Endothelial cell of umbilical vein (primary cell): ENCODE measurements around the gene OR10J5. TPM values are rescaled to one million over a fixed set of nuclear protein-coding genes. Genes with fewer than 3 reads are reported as not detected.

Experiments used
- BruUV-seq: library from RNA; stranded (reverse); fragments of 400-500 nt; replicated peaks from 2 replicates; lab custom pipeline; 2021; lab: Mats Ljungman, UMichigan
- CTCF ChIA-PET: fragments of 300-600, 350-600 bp; sonication (Branson Sonifier 250); formaldehyde crosslinking; loops from one replicate; lab custom pipeline; 2021; ENCODE audit warnings: antibody characterized with exemption, inconsistent platforms; lab: Charles Lee
- POLR2A ChIA-PET: fragments of 300-600, 350-600 bp; sonication (Branson Sonifier 250); formaldehyde crosslinking; loops from one replicate; lab custom pipeline; 2021; ENCODE audit warnings: antibody characterized with exemption, inconsistent platforms; lab: Charles Lee
- DNase-seq: peaks from one replicate; pipeline ENCODE4 v3.0.0-alpha.2; 2011; ENCODE audit warnings: low read depth, low spot score
- FAIRE-seq: peaks from 2 replicates; lab custom pipeline; 2011; peaks lifted over from hg19 to GRCh38; lab: Jason Lieb, UNC
- H2AFZ ChIP-seq: 2 replicates; pipeline ENCODE4 v1.6.0; 2012; ENCODE audit warnings: low read depth, low read length, control low read depth, inconsistent platforms
- H3K27ac ChIP-seq: 2 replicates; pipeline ENCODE4 v1.5.1; 2011; ENCODE audit warnings: low read depth, mild to moderate bottlenecking, control low read depth, low read length, moderate library complexity; ENCODE audit not compliant: insufficient read depth
- H3K27me3 ChIP-seq, 2 experiments: 2 replicates each; pipeline versions ENCODE4 v1.6.0 to v1.6.1; 2011; ENCODE audit warnings: low read length in 2 of 2, mixed read lengths in 1 of 2; ENCODE audit not compliant: control insufficient read depth in 2 of 2, insufficient read depth in 2 of 2
- H3K36me3 ChIP-seq, 2 experiments: 2 replicates in 1 of 2; 3 replicates in 1 of 2; pipeline ENCODE4 v1.5.1; 2011; ENCODE audit warnings: low read length in 2 of 2, mild to moderate bottlenecking in 1 of 2, moderate library complexity in 1 of 2; ENCODE audit not compliant: control insufficient read depth in 2 of 2, insufficient read depth in 2 of 2; ENCODE audit errors: extremely low read depth in 1 of 2
- H3K4me1 ChIP-seq: 3 replicates; pipeline ENCODE4 v1.5.1; 2011; ENCODE audit warnings: mild to moderate bottlenecking, low read length; ENCODE audit not compliant: control insufficient read depth, insufficient read depth; ENCODE audit errors: extremely low read depth
- H3K4me2 ChIP-seq: 2 replicates; pipeline ENCODE4 v1.6.1; 2011; ENCODE audit warnings: low read length, control low read depth, mixed read lengths; ENCODE audit not compliant: insufficient read depth
- H3K4me3 ChIP-seq, 3 experiments: fragments of 200-600 bp in 1 of 3; sonication (generic), shearing (Covaris generic) in 1 of 3; replicated peaks in 1 of 3; 2 replicates each; pipeline ENCODE4 v1.5.1; 2011 to 2016; ENCODE audit warnings: control low read depth in 3 of 3, low read length in 3 of 3, mild to moderate bottlenecking in 2 of 3, inconsistent platforms in 1 of 3, low read depth in 1 of 3, moderate library complexity in 1 of 3; ENCODE audit not compliant: insufficient read depth in 1 of 3
- H3K79me2 ChIP-seq: 2 replicates; pipeline ENCODE4 v1.6.0; 2012; ENCODE audit warnings: low read length, inconsistent platforms; ENCODE audit not compliant: control insufficient read depth, insufficient read depth
- H3K9ac ChIP-seq: replicated peaks from 2 replicates; pipeline ENCODE3; 2011; ENCODE audit warnings: low read length, control low read depth; ENCODE audit not compliant: insufficient read depth; ENCODE audit errors: extremely low read depth
- H3K9me1 ChIP-seq: replicated peaks from 3 replicates; pipeline ENCODE4 v1.6.0; 2011; ENCODE audit warnings: mild to moderate bottlenecking, low read length; ENCODE audit not compliant: control insufficient read depth, insufficient read depth; ENCODE audit errors: extremely low read depth
- H3K9me3 ChIP-seq: replicated peaks from 2 replicates; pipeline ENCODE4 v1.5.1; 2012; ENCODE audit warnings: low read length, inconsistent platforms; ENCODE audit not compliant: control insufficient read depth, insufficient read depth
- H4K20me1 ChIP-seq: replicated peaks from 2 replicates; pipeline ENCODE3; 2011; ENCODE audit warnings: mild to moderate bottlenecking, low read length; ENCODE audit not compliant: control insufficient read depth, insufficient read depth; ENCODE audit errors: extremely low read depth
- CTCF ChIP-seq, 2 donors: IDR thresholded peaks; 1 replicate in 1 of 2; 2 replicates in 1 of 2; pipeline ENCODE4 v1.5.1; 2011; ENCODE audit warnings: low read length in 2 of 2, mild to moderate bottlenecking in 2 of 2, moderate library complexity in 2 of 2, control low read depth in 1 of 2, inconsistent platforms in 1 of 2, low read depth in 1 of 2; ENCODE audit not compliant: insufficient read depth in 1 of 2; ENCODE audit errors: extremely low read depth in 1 of 2
- FOS ChIP-seq: IDR thresholded peaks from 2 replicates; pipeline ENCODE4 v1.6.1; 2011; ENCODE audit warnings: mild to moderate bottlenecking, low read length, moderate library complexity, borderline replicate concordance; ENCODE audit not compliant: insufficient read depth
- GATA2 ChIP-seq: IDR thresholded peaks from 2 replicates; pipeline ENCODE4 v1.7.0; 2011; ENCODE audit warnings: low read depth, mild to moderate bottlenecking, moderate library complexity, mixed read lengths, low read length; ENCODE audit not compliant: insufficient read length, insufficient read depth
- POLR2AphosphoS5 ChIP-seq: IDR thresholded peaks from 2 replicates; pipeline ENCODE4 v1.6.1; 2012; ENCODE audit warnings: low read depth, mild to moderate bottlenecking, control low read depth, low read length, moderate library complexity; ENCODE audit not compliant: insufficient read depth
- dilution Hi-C: fragments of 300-500 bp; cut with MboI; formaldehyde crosslinking; loops from one replicate; pipeline ENCODE4 v1.15.0; 2019; ENCODE audit warnings: low sequenced_read_pairs; ENCODE audit not compliant: extremely low pct_ligation_motif_present
- intact Hi-C: fragments of 100-400 bp; cut with micrococcal nuclease; formaldehyde crosslinking; loops from one replicate; pipeline ENCODE4 v1.10.0; 2022
- polyA plus RNA-seq, 4 experiments: library from polyadenylated mRNA; depleted of rRNA in 3 of 4; stranded (reverse) in 3 of 4; unstranded in 1 of 4; fragments of >200 nt; gene quantifications; 2 replicates each; pipeline versions ENCODE4 v1.2.1 to v1.2.3, GENCODE V29; 2011 to 2012; ENCODE audit warnings: missing spikeins in 1 of 4
- total RNA-seq: library from RNA; stranded (reverse); gene quantifications from 2 replicates; pipeline ENCODE4 v1.2.3, GENCODE V29; 2021

The OR10J5 gene
- total and polyA plus RNA-seq, 2 donors (not counting 3 experiments of a cell fraction or from before 2014, with no cell fraction given), result not detected

DNA sequence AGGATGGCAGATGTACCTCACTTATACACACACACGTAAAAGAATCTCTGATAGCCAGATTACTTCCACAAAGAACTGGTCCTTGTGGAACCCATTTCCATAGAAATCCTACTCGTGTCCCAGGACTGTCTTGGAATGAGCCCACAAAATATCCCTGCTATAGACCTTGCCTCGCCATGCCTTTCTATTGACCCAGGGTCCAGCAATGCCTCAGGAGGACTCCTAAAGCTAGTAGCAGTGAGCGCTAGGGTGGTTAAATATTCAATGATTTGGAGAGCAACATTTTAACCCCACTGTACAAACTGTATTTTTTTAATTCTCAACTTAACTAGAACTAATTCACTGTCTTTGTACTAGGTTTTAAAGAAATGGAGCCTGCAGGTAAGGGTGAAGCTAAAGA lies 26.9 kb downstream of the OR10J5 start:
- Histone ChIP-seq H3K9me1 (no peaks in the 10 kb centered on the region), H3K9me3 (no peaks in the 10 kb centered on the region), H3K9ac (no peak overlapping the region), H3K79me2 (no peaks in the 10 kb centered on the region), H3K4me2 (no peak overlapping the region), H3K4me3 (no peak overlapping the region), H3K27me3 (no peaks in the 10 kb centered on the region), H2AFZ (no peak overlapping the region), H3K36me3 (no peaks in the 10 kb centered on the region), H3K4me1 (peaks cover 7% of the 10 kb centered on the region), H3K27ac (no peak overlapping the region), H4K20me1 (no peaks in the 10 kb centered on the region)
- TF ChIP-seq CTCF (IDR thresholded peaks at IDR 0.05; ENCODE audit: extremely low read depth in 1 of 2, insufficient read depth in 1 of 2, low read depth in 1 of 2, low read length in 2 of 2) (no peak), POLR2AphosphoS5 (no peak), FOS (no peak), GATA2 (no peak)
- FAIRE-seq (no peak), DNase-seq (no peak)
- dilution Hi-C loops, result no loop called here
- no TSS peak for BruUV-seq
- intact Hi-C loops, result no loop called here
- ChIA-PET POLR2A (no interaction called here), CTCF (interaction anchor here (0.9 kb wide), 1 partner anchor 138 kb away, joined by 3 read pairs; no protein-coding TSS in a partner anchor)

DNA sequence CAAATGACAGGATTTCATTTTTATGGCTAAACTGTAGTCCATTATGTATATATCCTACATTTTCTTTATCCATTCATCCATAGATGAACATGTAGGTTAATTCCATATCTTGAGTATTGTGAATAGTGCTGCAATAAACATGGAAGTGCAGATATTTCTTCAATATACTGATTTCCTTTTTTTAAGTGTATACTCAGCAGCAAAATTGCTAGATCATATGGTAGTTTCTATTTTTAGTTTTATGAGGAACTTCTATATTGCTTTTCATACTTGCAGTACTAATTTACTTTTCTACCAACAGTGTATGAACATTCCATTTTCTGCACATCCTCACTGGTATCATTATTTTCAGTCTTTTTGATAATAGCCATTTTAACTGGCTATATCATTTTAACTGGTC lies 30.1 kb downstream of the OR10J5 start:
- Histone ChIP-seq H3K4me1 (peaks cover 7% of the 10 kb centered on the region), H3K79me2 (no peaks in the 10 kb centered on the region), H3K4me3 (no peak overlapping the region), H3K27ac (no peak overlapping the region), H2AFZ (no peak overlapping the region), H3K9ac (no peak overlapping the region), H3K9me1 (no peaks in the 10 kb centered on the region), H4K20me1 (no peaks in the 10 kb centered on the region), H3K4me2 (no peak overlapping the region), H3K27me3 (no peaks in the 10 kb centered on the region), H3K9me3 (no peaks in the 10 kb centered on the region), H3K36me3 (no peaks in the 10 kb centered on the region)
- dilution Hi-C loops, result no loop called here
- no TSS peak for BruUV-seq
- DNase-seq, result no peak
- POLR2A ChIA-PET, result no interaction called here
- FAIRE-seq, result no peak
- CTCF ChIA-PET, result no interaction called here
- intact Hi-C loops, result no loop called here
- TF ChIP-seq FOS, result no peak
